ENCODE data around the gene HS3ST1.

DNA sequence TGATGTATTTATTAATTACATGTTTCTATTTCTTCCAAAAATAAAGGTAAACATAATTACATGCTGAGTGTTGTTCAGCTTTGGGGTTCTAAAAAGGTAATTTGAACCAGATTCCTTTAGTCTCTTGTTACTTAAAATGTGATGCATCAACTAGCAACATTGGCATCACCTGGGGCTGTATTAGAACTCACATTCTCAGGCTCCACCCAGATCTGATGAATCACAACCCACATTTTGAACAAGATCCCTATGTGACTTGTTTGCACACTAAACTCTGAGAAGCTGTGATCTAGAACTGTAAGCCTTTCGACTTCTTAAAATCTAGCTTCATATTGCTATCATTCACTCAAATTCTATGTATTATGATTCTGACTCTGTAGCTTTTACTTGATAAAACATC is 23.0 kb upstream of the HS3ST1 start:
- TF ChIP-seq, protein P1, sequence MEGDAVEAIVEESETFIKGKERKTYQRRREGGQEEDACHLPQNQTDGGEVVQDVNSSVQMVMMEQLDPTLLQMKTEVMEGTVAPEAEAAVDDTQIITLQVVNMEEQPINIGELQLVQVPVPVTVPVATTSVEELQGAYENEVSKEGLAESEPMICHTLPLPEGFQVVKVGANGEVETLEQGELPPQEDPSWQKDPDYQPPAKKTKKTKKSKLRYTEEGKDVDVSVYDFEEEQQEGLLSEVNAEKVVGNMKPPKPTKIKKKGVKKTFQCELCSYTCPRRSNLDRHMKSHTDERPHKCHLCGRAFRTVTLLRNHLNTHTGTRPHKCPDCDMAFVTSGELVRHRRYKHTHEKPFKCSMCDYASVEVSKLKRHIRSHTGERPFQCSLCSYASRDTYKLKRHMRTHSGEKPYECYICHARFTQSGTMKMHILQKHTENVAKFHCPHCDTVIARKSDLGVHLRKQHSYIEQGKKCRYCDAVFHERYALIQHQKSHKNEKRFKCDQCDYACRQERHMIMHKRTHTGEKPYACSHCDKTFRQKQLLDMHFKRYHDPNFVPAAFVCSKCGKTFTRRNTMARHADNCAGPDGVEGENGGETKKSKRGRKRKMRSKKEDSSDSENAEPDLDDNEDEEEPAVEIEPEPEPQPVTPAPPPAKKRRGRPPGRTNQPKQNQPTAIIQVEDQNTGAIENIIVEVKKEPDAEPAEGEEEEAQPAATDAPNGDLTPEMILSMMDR (IDR thresholded peaks at IDR 0.05 in 4 of 5, conservative IDR thresholded peaks at IDR 0.05 in 1 of 5): no peak
- TF ChIP-seq POLR2A (IDR thresholded peaks at IDR 0.05): no peak
